ENCODE results near the gene XRRA1.

DNA sequence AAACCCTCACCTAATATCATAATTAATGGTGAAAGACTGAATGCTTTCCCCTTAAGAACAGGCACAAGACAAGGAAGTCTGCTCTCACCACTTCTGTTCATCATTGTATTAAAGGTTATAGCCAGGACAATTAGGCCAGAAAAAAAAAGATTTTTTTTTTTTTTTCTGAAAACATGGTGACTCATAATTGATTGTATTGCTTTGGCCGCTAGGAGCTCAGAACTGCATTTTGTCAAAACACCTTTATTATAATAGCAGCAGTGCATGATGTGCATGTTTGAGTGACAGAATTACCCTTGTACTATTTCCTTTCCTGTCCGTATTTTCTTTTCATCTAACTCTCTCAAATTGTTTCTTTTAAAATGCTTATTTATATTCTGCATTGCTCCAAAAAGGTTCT lies 102.1 kb downstream of the XRRA1 start:
- TF ChIP-seq CTCF (IDR thresholded peaks at IDR 0.05) (no peak), POLR2AphosphoS5 (IDR thresholded peaks at IDR 0.05) (no peak)
